NOMO-1 treated with dmso at 0.1 percent for 144 hours (cell line): Measurements from ENCODE around the gene KRTAP6-1.

ENCODE experiments used
- DNase-seq: peaks from one replicate; lab custom pipeline; 2025; ENCODE audit not compliant: unreplicated experiment; lab: John Stamatoyannopoulos, UW

KRTAP6-1 gene

DNA sequence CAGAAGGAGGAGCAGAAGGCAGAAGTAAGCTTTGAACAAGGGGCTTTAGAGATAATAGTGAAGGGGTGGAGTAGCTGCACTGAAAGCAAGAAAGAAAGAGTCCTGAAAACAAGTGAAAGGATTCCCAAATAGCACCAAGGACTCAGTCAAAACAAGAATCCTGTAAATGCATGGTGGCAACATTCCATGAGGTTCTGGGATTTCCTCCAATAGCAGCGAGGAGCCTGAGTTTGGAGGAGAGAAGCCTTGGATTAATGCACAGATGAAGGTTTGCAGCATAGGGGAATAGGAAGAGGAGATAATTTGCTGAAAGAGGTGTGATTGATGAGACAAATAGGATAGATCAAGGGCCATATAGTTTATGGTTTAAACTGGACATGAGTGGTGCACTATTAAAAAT, 34.4 kb downstream of the KRTAP6-1 start:
- DNase-seq: no peak

DNA sequence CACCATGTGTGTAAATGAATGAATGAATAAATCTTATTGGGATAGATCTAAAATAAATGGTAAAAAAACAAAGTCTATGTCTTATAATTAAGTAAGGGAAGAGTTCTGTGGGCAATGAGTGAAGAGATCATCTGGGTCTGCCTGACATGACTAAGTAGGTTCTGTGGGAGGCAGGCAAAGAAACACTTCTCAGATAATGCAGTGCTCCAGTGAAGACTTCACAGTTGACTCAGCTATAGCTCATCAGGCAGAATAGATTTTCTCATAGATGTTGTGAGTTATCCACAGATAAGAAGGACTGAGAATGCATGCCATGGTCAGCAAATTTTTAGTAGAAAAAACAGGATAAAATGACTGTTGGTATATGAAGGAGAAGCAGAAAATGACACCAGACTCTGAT, 36.0 kb downstream of the KRTAP6-1 start:
- DNase-seq: no peak

GRCh38 chr21:30567617-30568016, 46.1 kb downstream of the KRTAP6-1 start:
- DNase-seq: no peak

GRCh38 chr21:30563630-30564029, 50.1 kb downstream of the KRTAP6-1 start:
- DNase-seq: no peak
